ENCODE data around the gene TYK2.
"Not testable (repeated sequence)": the region's sequence is repeated elsewhere in the genome, so short reads cannot be mapped to it uniquely, and the experiment has no call there.

TYK2 gene

GRCh38 chr19:10407096-10407495 lies 26.7 kb upstream of the TYK2 start:
- DNase-seq (ENCODE audit: low read depth), result no peak

GRCh38 chr19:10406191-10406590 lies 25.8 kb upstream of the TYK2 start:
- DNase-seq (ENCODE audit: low read depth), result no peak

DNA sequence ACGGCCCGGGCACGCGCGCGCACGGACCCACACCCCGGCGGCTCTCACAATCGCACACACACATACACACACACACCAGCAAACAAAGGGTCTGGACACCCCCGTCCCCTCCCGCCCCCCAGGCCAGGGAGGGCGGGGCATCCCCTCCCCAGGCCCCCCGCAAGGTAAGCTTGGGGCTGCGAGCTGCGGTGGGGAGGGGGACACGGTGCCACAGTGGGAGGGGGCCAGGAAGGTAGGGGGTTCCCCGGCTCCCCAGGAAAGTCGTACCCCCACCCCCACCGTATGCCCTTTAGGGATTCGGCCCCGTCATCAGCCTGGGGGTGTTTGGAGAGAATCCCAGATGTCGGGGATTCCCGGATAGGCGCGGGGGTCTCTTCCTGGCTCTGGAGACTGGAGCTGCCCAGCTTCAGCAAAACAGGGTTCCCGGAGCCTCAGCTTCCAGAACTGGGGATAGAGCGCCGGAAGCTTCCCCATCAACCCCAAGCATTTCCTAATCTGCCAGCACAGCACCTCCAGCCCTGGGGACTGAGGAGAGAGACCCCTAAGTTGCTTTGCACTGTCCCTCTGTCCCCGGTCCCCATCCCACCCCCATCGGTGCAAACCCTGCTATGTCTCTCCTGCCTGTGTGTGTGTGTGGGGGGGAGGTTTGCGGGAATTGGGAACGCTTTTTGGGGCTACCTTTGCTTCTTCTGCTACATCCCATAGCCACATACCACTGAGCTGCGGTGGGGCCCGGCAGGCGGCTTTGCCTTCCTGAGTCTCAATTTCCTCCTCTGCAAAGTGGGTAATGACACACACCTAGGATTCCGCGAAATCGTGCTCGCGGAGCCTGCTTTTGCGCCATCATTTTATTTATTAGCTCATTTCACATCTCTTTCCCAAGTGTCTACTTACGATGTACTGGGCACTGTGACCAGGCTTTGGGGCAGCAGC lies 24.8 kb upstream of the TYK2 start:
- DNase-seq (ENCODE audit: low read depth), result no peak

DNA sequence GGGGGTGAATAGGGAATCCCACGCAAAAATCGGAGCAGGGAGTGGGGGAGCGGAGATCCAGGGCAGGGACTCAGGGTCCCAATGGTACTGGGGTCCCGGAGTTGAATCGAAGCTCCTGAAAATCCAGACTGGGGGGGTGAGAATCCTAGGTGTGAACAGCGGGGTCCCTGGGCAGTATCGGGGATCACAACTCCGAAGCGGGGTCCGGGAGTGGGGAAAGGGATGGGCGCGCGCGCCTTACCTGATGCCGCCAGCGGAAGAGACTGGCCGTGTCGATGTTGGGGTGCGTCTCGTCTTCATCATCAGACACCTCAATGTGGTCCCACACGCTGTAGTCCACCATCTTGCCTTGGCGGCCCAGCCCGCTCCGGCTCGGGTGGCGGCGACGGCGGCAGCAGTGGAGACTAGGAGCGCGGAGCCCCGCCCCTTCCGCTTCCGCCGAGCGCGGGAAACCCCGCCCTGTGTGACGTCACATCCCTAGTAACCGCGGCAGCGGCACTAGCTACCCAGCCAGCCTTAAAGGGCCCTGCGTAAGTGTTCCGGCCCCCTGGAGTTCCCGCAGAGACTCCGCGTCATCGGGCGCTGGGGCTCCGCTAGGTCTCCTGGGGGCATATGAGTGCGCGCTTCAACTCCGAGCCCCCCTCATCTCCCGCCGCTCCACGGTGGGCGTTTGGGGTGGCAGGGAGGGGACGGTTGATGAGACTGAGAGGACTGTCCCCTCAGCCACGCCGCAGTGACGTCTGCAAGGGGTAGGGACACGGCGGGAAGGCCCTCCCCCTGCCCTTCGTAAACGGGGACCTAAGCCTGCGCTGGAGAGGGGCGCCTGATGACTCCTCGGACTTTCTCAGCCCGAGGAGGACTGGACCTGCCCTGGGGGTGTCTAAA lies 23.0 kb upstream of the TYK2 start, which contains the start of gene CDC37:
CDC37 (minus strand) TSS at position 406 of the 885 bp plus-strand sequence; CDS start at position 343, 63 bp downstream.
- peak; percentile 95 for DNase-seq (ENCODE audit: low read depth)

DNA sequence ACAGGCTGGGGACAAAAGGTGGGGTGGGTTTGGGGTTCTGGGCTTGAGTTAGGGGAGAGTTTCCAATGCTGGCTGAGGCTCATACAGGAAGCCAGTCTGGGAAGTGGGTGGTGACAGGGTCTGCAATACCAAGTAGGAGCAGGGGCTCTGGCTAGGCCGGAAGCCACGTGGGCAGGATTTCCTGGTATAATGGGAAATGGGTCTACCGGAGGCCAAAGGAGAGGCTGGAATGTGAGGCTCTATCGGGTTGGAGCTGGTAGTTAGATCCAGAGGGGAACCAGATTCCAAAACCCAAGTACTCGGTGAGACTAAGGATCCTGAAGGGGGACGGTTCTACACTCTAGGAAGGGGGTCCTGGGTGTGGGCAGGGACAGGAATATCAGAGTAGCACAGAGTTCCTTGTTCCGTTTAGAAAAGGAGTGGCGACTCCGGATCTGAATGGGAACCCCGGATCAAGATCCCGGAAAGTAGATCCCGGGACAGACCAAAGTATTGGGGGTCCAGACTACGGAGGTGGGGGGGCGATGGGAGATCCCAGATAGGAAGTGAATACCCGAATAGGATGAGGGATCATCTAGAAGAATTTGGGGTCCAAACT lies 22.2 kb upstream of the TYK2 start:
- DNase-seq (ENCODE audit: low read depth), result no peak

GRCh38 chr19:10399878-10400277 lies 19.5 kb upstream of the TYK2 start:
- DNase-seq (ENCODE audit: low read depth), result no peak

- DNase-seq (ENCODE audit: low read depth), result not testable (repeated sequence)
Observed at GRCh38 chr19:10399340-10399739, 19.0 kb upstream of the TYK2 start.

- DNase-seq (ENCODE audit: low read depth), result no peak
Observed at GRCh38 chr19:10398819-10399218, 18.4 kb upstream of the TYK2 start.

GRCh38 chr19:10395917-10396316 lies 15.5 kb upstream of the TYK2 start:
- no peak for DNase-seq (ENCODE audit: low read depth)

GRCh38 chr19:10395436-10395835 lies 15.1 kb upstream of the TYK2 start:
- no peak for DNase-seq (ENCODE audit: low read depth)

DNA sequence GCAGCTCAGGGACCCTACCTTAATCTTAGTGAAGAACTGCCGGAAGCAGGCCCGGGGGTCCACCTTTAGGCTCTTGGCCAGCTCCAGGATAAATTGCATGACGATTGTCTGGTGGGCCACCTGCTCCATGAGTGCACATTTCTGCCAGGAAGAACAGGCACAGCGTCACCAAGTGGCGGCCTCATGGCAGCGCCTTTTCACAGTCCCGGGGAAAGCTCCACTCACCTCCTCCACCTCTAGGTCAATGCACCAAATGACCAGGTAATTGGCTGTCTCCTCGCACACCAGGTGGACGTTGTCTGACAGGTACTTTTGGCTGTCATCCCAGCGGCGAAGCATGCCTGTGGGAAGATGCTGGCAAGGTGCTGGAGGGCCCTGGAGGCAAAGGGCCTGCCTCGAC lies 14.6 kb upstream of the TYK2 start:
- DNase-seq (ENCODE audit: low read depth), result no peak

GRCh38 chr19:10393137-10393536 lies 12.8 kb upstream of the TYK2 start:
- DNase-seq (ENCODE audit: low read depth), result no peak

GRCh38 chr19:10392120-10392519 lies 11.7 kb upstream of the TYK2 start:
- DNase-seq (ENCODE audit: low read depth), result no peak

DNA sequence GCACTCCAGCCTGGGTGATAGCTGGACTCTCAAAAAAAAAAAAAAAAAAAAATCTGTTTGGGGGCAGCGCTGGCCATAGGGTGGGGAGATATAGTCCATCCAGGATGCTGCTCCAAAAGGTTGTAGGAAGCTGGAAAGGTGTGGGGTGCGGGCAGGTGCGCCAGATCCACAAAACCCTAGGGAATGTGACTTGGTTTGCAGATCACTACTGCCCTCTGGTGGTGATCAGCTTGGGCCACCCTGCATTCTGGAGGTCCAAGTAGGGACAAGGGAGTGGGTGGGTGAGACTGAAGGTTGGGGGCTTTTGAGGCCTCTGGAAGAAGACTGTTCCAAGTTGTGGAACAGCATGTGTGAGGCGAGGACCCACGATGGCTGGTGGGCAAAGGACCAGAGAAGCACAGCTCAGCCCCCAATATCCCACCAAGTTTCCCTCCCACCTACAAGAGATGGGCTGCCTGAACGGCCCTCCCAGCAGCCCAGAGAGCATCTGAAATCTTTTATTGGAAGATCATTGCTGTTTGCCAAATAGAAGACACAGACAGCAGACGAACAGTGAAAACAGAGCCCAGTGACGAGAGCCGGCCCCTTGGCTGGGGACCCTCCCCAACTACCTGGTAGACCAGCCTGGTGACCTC lies 10.4 kb upstream of the TYK2 start:
- peak; percentile 47 for DNase-seq (ENCODE audit: low read depth)

DNA sequence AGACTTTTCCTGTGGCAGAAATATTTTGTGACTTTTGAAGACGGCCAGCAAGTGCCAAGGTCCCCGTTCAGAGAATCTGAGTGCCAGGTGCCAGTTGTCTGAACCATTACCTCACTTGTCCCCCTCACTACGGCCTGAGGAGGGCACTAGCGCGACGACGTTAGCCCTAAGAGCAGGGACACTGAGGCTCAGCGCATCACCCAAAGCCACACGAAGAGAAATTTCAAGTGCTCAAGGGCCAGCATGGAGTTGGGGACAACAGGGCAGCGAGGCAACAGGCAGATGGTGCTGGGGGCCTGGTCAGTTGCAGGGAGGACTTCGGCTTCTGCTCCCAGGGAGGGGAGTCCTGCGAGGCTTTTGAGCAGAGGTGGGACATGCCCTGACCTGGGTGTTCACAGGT lies 9.5 kb upstream of the TYK2 start:
- no peak for DNase-seq (ENCODE audit: low read depth)

- DNase-seq (ENCODE audit: low read depth), result peak; percentile 67
Observed at GRCh38 chr19:10388957-10389356, 8.6 kb upstream of the TYK2 start.

DNA sequence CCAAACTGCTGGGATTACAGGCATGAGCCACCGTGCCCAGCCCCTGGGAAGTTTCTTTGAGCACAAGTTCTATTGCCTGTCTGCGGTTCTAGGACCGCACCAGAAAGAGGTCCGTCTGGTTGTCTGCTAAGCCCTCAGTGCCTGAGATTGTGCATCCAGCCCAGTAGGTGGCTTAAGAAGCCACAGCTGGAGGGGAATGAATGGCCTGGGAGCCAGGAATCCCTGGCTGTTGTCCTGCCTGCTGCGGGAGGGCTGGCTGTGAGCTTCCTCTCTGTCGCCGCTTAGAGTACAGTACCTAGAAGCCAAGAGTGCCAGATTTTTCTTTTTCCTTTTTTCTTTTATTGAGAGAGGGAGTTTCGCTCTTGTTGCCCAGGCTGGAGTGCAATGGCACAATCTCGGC lies 4.2 kb upstream of the TYK2 start:
- DNase-seq (ENCODE audit: low read depth), result no peak

DNA sequence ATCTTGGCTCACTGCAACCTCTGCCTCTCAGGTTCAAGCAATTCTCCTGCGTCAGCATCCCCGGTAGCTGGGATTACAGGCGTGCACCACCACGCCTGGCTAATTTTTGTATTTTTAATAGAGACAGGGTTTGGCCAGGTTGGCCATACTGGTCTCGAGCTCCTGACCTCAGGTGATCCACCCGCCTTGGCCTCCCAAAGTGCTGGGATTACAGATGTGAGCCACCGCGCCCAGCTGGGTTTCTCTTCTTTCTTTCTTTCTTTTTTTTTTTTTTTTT lies 2.8 kb upstream of the TYK2 start:
- DNase-seq (ENCODE audit: low read depth), result not testable (repeated sequence)

DNA sequence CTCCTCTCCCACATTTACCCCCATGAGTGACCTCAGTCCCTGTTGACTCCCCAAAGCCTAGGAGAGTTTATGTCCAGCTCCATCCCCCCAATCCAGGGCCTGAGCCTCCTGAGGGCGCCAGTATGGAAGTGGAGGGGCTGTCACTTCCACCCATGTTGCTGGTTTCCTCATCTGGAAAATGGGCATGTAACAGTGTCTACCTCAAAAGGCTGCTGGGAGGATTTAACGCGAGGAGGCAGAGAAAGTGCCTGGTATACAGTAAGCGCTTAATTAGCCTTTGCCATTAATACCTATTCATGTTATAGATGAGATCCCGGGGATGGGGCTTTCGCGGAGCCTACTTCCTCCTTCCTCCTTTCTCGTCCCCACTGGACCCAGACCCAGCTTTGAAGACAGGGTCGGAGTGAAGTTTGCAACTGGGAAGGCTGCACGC lies 476 bp downstream of the TYK2 start:
- no peak for DNase-seq (ENCODE audit: low read depth)

GRCh38 chr19:10378124-10378523 lies 2.2 kb downstream of the TYK2 start:
- no peak for DNase-seq (ENCODE audit: low read depth)

GRCh38 chr19:10377140-10377640 lies 3.2 kb downstream of the TYK2 start:
- DNase-seq (ENCODE audit: low read depth), result not testable (repeated sequence)

GRCh38 chr19:10374931-10375330 lies 5.4 kb downstream of the TYK2 start:
- DNase-seq (ENCODE audit: low read depth), result no peak
